ENCODE results near the gene TC2N.

Gene TC2N

GRCh38 chr14:91869556-91869955, 2.2 kb upstream of the TC2N start:
- peaks cover 96% of the 10 kb centered on the region for H3K4me1 ChIP-seq (ENCODE audit: insufficient read depth, low read length)
- peak overlapping the region; percentile 54 for H3K9ac ChIP-seq (ENCODE audit: low read depth, low read length)
- peak overlapping the region; percentile 47 for H3K4me2 ChIP-seq (ENCODE audit: insufficient read depth, low read length)
- no peak for DNase-seq
- H3K79me2 ChIP-seq (ENCODE audit: insufficient read depth, low read length) = no peaks in the 10 kb centered on the region
- H3K27me3 ChIP-seq (ENCODE audit: insufficient read depth, low read length, poor library complexity) = no peaks in the 10 kb centered on the region
- peak overlapping the region in 1 of 2 experiments; percentile 34; a peak in 1 of 4 replicates for H3K4me3 ChIP-seq (ENCODE audit: low read depth in 1 of 2, low read length in 2 of 2)
- TF ChIP-seq CTCF (IDR thresholded peaks at IDR 0.05; ENCODE audit: borderline replicate concordance, extremely low read depth, low read length, poor library complexity, severe bottlenecking) (no peak), EZH2 (IDR thresholded peaks at IDR 0.05; ENCODE audit: borderline replicate concordance, low read depth, low read length, severe bottlenecking) (no peak)
- no peak for ATAC-seq (ENCODE audit: insufficient read depth, low read depth)
- no peaks in the 10 kb centered on the region for H4K20me1 ChIP-seq (ENCODE audit: insufficient read depth, low read length)
- H3K9me3 ChIP-seq (ENCODE audit: insufficient read depth, low read length, severe bottlenecking) = no peaks in the 10 kb centered on the region
- peak overlapping the region; percentile 65 for H2AFZ ChIP-seq (ENCODE audit: low read depth, low read length)
- no peaks in the 10 kb centered on the region for H3K36me3 ChIP-seq (ENCODE audit: insufficient read depth, low read length)
- H3K27ac ChIP-seq (ENCODE audit: low read length) = peak overlapping the region; percentile 98

- 0 out of 4 replicates have a peak overlapping the region, but pooled peaks of 1 of the 2 experiments have one; percentile 23 for H3K4me3 ChIP-seq (ENCODE audit: low read depth in 1 of 2, low read length in 2 of 2)
- no peaks in the 10 kb centered on the region for H3K79me2 ChIP-seq (ENCODE audit: insufficient read depth, low read length)
- peak overlapping the region; percentile 98 for H3K27ac ChIP-seq (ENCODE audit: low read length)
- H3K9ac ChIP-seq (ENCODE audit: low read depth, low read length) = peak overlapping the region; percentile 34
- H3K27me3 ChIP-seq (ENCODE audit: insufficient read depth, low read length, poor library complexity) = no peaks in the 10 kb centered on the region
- ATAC-seq (ENCODE audit: insufficient read depth, low read depth) (no peak; the same call in 2 of the 3 replicates), DNase-seq (no peak)
- TF ChIP-seq EZH2 (IDR thresholded peaks at IDR 0.05; ENCODE audit: borderline replicate concordance, low read depth, low read length, severe bottlenecking) (no peak), CTCF (IDR thresholded peaks at IDR 0.05; ENCODE audit: borderline replicate concordance, extremely low read depth, low read length, poor library complexity, severe bottlenecking) (no peak)
- no peaks in the 10 kb centered on the region for H3K36me3 ChIP-seq (ENCODE audit: insufficient read depth, low read length)
- H3K4me1 ChIP-seq (ENCODE audit: insufficient read depth, low read length) = peaks cover 76% of the 10 kb centered on the region
- H2AFZ ChIP-seq (ENCODE audit: low read depth, low read length) = peak overlapping the region; percentile 21
- no peaks in the 10 kb centered on the region for H3K9me3 ChIP-seq (ENCODE audit: insufficient read depth, low read length, severe bottlenecking)
- no peaks in the 10 kb centered on the region for H4K20me1 ChIP-seq (ENCODE audit: insufficient read depth, low read length)
- peak overlapping the region; percentile 38 for H3K4me2 ChIP-seq (ENCODE audit: insufficient read depth, low read length)
Measured at GRCh38 chr14:91866511-91867295, 633 bp downstream of the TC2N start.

GRCh38 chr14:91866061-91866460, 1.3 kb downstream of the TC2N start:
- peaks cover 75% of the 10 kb centered on the region for H3K4me1 ChIP-seq (ENCODE audit: insufficient read depth, low read length)
- H3K36me3 ChIP-seq (ENCODE audit: insufficient read depth, low read length) = no peaks in the 10 kb centered on the region
- H3K9me3 ChIP-seq (ENCODE audit: insufficient read depth, low read length, severe bottlenecking) = no peaks in the 10 kb centered on the region
- peak overlapping the region; percentile 34 for H3K9ac ChIP-seq (ENCODE audit: low read depth, low read length)
- peak overlapping the region; percentile 38 for H3K4me2 ChIP-seq (ENCODE audit: insufficient read depth, low read length)
- no peaks in the 10 kb centered on the region for H3K79me2 ChIP-seq (ENCODE audit: insufficient read depth, low read length)
- peak overlapping the region; percentile 98 for H3K27ac ChIP-seq (ENCODE audit: low read length)
- H3K27me3 ChIP-seq (ENCODE audit: insufficient read depth, low read length, poor library complexity) = no peaks in the 10 kb centered on the region
- ATAC-seq (ENCODE audit: insufficient read depth, low read depth) (no peak), DNase-seq (no peak)
- H2AFZ ChIP-seq (ENCODE audit: low read depth, low read length) = no peak overlapping the region; the same call in 1 of the 2 replicates
- TF ChIP-seq CTCF (IDR thresholded peaks at IDR 0.05; ENCODE audit: borderline replicate concordance, extremely low read depth, low read length, poor library complexity, severe bottlenecking) = no peak
- no peak for TF ChIP-seq EZH2 (IDR thresholded peaks at IDR 0.05; ENCODE audit: borderline replicate concordance, low read depth, low read length, severe bottlenecking)
- no peaks in the 10 kb centered on the region for H4K20me1 ChIP-seq (ENCODE audit: insufficient read depth, low read length)
- no peak overlapping the region; a peak in 1 of 4 replicates for H3K4me3 ChIP-seq (ENCODE audit: low read depth in 1 of 2, low read length in 2 of 2)

All from DND-41 (cell line).